Fibroblast of lung (primary cell): ENCODE results near the gene GNAZ.

Source experiments
- EZH2 ChIP-seq: IDR thresholded peaks from 2 replicates; pipeline ENCODE4 v1.5.1; 2012; ENCODE audit warnings: low read length, control low read depth, mild to moderate bottlenecking; ENCODE audit errors: missing control alignments
- TF ChIP-seq, protein P1 (sequence below), 2 donors: IDR thresholded peaks in 1 of 2; conservative IDR thresholded peaks in 1 of 2; 1 replicate in 1 of 2; 2 replicates in 1 of 2; pipeline ENCODE4 v1.5.1; 2011 to 2012; ENCODE audit warnings: low read length in 2 of 2, control low read depth in 1 of 2, inconsistent platforms in 1 of 2, low read depth in 1 of 2, mild to moderate bottlenecking in 1 of 2

GRCh38 chr22:23118647-23119493 lies 48.6 kb downstream of the GNAZ start:
- TF ChIP-seq, protein P1, sequence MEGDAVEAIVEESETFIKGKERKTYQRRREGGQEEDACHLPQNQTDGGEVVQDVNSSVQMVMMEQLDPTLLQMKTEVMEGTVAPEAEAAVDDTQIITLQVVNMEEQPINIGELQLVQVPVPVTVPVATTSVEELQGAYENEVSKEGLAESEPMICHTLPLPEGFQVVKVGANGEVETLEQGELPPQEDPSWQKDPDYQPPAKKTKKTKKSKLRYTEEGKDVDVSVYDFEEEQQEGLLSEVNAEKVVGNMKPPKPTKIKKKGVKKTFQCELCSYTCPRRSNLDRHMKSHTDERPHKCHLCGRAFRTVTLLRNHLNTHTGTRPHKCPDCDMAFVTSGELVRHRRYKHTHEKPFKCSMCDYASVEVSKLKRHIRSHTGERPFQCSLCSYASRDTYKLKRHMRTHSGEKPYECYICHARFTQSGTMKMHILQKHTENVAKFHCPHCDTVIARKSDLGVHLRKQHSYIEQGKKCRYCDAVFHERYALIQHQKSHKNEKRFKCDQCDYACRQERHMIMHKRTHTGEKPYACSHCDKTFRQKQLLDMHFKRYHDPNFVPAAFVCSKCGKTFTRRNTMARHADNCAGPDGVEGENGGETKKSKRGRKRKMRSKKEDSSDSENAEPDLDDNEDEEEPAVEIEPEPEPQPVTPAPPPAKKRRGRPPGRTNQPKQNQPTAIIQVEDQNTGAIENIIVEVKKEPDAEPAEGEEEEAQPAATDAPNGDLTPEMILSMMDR (conservative IDR thresholded peaks at IDR 0.05 in 1 of 2, IDR thresholded peaks at IDR 0.05 in 1 of 2; ENCODE audit: low read depth in 1 of 2, low read length in 2 of 2), result no peak
- TF ChIP-seq EZH2, result no peak
